Mesendoderm (in vitro differentiated cells): Measurements from ENCODE around the gene RASGRF1.
"Not testable (repeated sequence)": the region's sequence is repeated elsewhere in the genome, so short reads cannot be mapped to it uniquely, and the experiment has no call there.

Experiments
- DNase-seq: peaks from one replicate; pipeline ENCODE4 v3.0.0; 2013
- H2AK5ac ChIP-seq: 2 replicates; pipeline ENCODE4 v1.6.1; 2013; ENCODE audit warnings: low read length, inconsistent platforms
- H2BK120ac ChIP-seq: 2 replicates; pipeline ENCODE4 v1.6.1; 2013; ENCODE audit warnings: low read depth, mild to moderate bottlenecking, low read length, moderate library complexity, mixed read lengths
- H2BK15ac ChIP-seq: replicated peaks from 2 replicates; pipeline ENCODE4 v1.6.1; 2013; ENCODE audit warnings: low read depth, mild to moderate bottlenecking, moderate library complexity
- H2BK5ac ChIP-seq: 2 replicates; pipeline ENCODE4 v1.6.1; 2013; ENCODE audit warnings: low read length, inconsistent platforms
- H3K18ac ChIP-seq: 2 replicates; pipeline ENCODE4 v1.6.1; 2013; ENCODE audit warnings: mild to moderate bottlenecking, low read length, mixed read lengths
- H3K23ac ChIP-seq: one replicate; pipeline ENCODE4 v1.6.1; 2013; ENCODE audit warnings: low read length
- H3K27ac ChIP-seq: 2 replicates; pipeline ENCODE4 v1.5.1; 2013; ENCODE audit warnings: low read depth, mild to moderate bottlenecking, inconsistent platforms, low read length, moderate library complexity
- H3K27me3 ChIP-seq: 2 replicates; pipeline ENCODE4 v1.6.1; 2013; ENCODE audit warnings: low read length, control low read depth, mild to moderate bottlenecking, inconsistent platforms; ENCODE audit not compliant: insufficient read depth, poor library complexity
- H3K36me3 ChIP-seq: 2 replicates; pipeline ENCODE4 v1.6.1; 2013; ENCODE audit warnings: low read length, inconsistent platforms; ENCODE audit not compliant: control insufficient read depth, insufficient read depth
- H3K4ac ChIP-seq: one replicate; pipeline ENCODE4 v1.6.1; 2013; ENCODE audit warnings: low read depth, mild to moderate bottlenecking, low read length, moderate library complexity
- H3K4me1 ChIP-seq: 2 replicates; pipeline ENCODE4 v1.6.1; 2013; ENCODE audit warnings: low read depth, low read length, inconsistent platforms; ENCODE audit not compliant: control insufficient read depth
- H3K4me2 ChIP-seq: 2 replicates; pipeline ENCODE4 v1.6.1; 2013; ENCODE audit warnings: low read length
- H3K4me3 ChIP-seq: 2 replicates; pipeline ENCODE4 v1.5.1; 2013; ENCODE audit warnings: mild to moderate bottlenecking, low read length
- H3K56ac ChIP-seq: one replicate; pipeline ENCODE4 v1.6.1; 2013; ENCODE audit warnings: low read length
- H3K79me1 ChIP-seq: 2 replicates; pipeline ENCODE4 v1.6.1; 2013; ENCODE audit warnings: low read length, inconsistent platforms
- H3K79me2 ChIP-seq: 2 replicates; pipeline ENCODE4 v1.6.1; 2013; ENCODE audit warnings: mild to moderate bottlenecking, low read length; ENCODE audit not compliant: control insufficient read depth, insufficient read depth
- H3K9ac ChIP-seq: 2 replicates; pipeline ENCODE4 v1.6.1; 2013; ENCODE audit warnings: low read length, inconsistent platforms
- H4K5ac ChIP-seq: one replicate; pipeline ENCODE4 v1.6.1; 2013; ENCODE audit warnings: low read length
- H4K8ac ChIP-seq: one replicate; pipeline ENCODE4 v1.6.1; 2013; ENCODE audit warnings: low read depth, mild to moderate bottlenecking, control low read depth, low read length, moderate library complexity
- WGBS: extraction: QIAGEN DNeasy Blood & Tissue Kit; methylation state at CpG from one replicate; pipeline ENCODE4 v1.1.7; 2013; ENCODE audit warnings: low lambda C conversion rate, missing lambda C conversion rate; ENCODE audit not compliant: insufficient coverage; ENCODE audit errors: extremely low coverage; 5-methylcytosine and 5-hydroxymethylcytosine counted together

The RASGRF1 gene

GRCh38 chr15:79111404-79111803 is 20.8 kb upstream of the RASGRF1 start:
- not testable (repeated sequence) for H3K27me3 ChIP-seq, H4K5ac ChIP-seq, H4K8ac ChIP-seq, H3K4me2 ChIP-seq, H3K4me3 ChIP-seq, DNase-seq, H2BK15ac ChIP-seq, H3K9ac ChIP-seq, H3K18ac ChIP-seq, H3K27ac ChIP-seq, H3K56ac ChIP-seq, H3K36me3 ChIP-seq, H2BK120ac ChIP-seq, H3K23ac ChIP-seq, H3K79me1 ChIP-seq, H3K4ac ChIP-seq, H2BK5ac ChIP-seq, H3K79me2 ChIP-seq, H2AK5ac ChIP-seq, H3K4me1 ChIP-seq

DNA sequence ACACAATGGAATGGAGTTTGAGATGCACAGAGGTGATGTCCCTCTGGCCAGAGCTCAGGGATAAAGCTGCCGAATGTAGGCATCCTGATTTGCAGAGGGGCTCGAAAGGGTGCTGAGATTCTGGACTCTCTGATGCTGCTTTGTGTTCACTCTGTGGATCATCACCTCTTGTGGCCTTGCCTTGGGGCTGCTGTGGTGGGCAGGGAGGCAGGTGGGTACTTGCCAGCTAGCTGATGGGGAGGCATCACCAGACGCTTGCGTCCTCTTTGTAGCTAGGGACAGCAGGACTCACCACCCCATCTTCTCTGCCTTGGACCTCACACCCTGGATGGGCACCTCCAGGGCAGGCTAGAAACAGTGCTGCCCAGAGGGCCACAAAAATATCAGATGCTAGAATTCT is 14.6 kb upstream of the RASGRF1 start:
- H4K8ac ChIP-seq, result no peak overlapping the region
- no peak overlapping the region for H3K4me2 ChIP-seq
- H3K4ac ChIP-seq, result no peak overlapping the region
- WGBS, result no CpG with 5 or more reads among the region's 4 CpGs
- no peak overlapping the region for H4K5ac ChIP-seq
- no peaks in the 10 kb centered on the region for H3K36me3 ChIP-seq
- H3K4me1 ChIP-seq, result no peaks in the 10 kb centered on the region
- no peaks in the 10 kb centered on the region for H3K79me2 ChIP-seq
- no peak for DNase-seq
- no peak overlapping the region for H2BK15ac ChIP-seq
- H3K4me3 ChIP-seq, result no peak overlapping the region
- no peak overlapping the region for H2BK5ac ChIP-seq
- H3K27me3 ChIP-seq, result no peaks in the 10 kb centered on the region
- H3K27ac ChIP-seq, result no peak overlapping the region
- no peaks in the 10 kb centered on the region for H3K79me1 ChIP-seq
- H3K18ac ChIP-seq, result no peak overlapping the region
- no peak overlapping the region for H3K56ac ChIP-seq
- no peak overlapping the region for H3K9ac ChIP-seq
- H2AK5ac ChIP-seq, result no peak overlapping the region
- H2BK120ac ChIP-seq, result no peak overlapping the region
- H3K23ac ChIP-seq, result no peak overlapping the region

DNA sequence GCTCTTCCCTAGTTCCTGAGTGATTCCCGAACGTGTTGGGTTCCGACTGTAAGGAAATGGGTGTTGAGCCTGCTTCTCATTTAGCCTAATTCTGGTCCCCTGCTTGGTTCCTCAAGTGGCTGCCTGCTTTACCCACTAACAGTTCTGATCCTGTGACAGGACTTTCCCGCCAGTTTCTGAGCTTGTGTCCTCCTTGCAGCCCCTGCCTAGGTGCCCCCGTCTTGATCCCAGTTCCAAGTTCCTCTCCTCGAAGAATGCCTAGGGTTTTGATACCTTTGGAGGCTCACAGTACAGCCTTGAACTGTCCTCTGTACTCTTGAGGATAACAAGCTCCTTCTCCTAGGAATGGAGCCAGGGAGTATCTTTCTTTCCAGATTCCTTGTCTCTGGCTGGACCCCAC is 12.0 kb upstream of the RASGRF1 start:
- H2BK15ac ChIP-seq, result no peak overlapping the region
- H3K56ac ChIP-seq, result no peak overlapping the region
- H3K79me1 ChIP-seq, result no peaks in the 10 kb centered on the region
- H3K9ac ChIP-seq, result no peak overlapping the region
- no peak overlapping the region for H2BK120ac ChIP-seq
- no peak overlapping the region for H2BK5ac ChIP-seq
- no peak overlapping the region for H3K4me2 ChIP-seq
- H2AK5ac ChIP-seq, result no peak overlapping the region
- H3K4me3 ChIP-seq, result no peak overlapping the region
- H4K5ac ChIP-seq, result no peak overlapping the region
- no peak overlapping the region for H3K4ac ChIP-seq
- no peaks in the 10 kb centered on the region for H3K36me3 ChIP-seq
- H3K23ac ChIP-seq, result no peak overlapping the region
- H3K27me3 ChIP-seq, result no peaks in the 10 kb centered on the region
- no peak for DNase-seq
- H3K18ac ChIP-seq, result no peak overlapping the region
- no peaks in the 10 kb centered on the region for H3K79me2 ChIP-seq
- H4K8ac ChIP-seq, result no peak overlapping the region
- no CpG with 5 or more reads among the region's 6 CpGs for WGBS
- no peaks in the 10 kb centered on the region for H3K4me1 ChIP-seq
- no peak overlapping the region for H3K27ac ChIP-seq

GRCh38 chr15:79101866-79102581 is 11.4 kb upstream of the RASGRF1 start:
- Histone ChIP-seq H4K8ac (no peak overlapping the region), H3K4me1 (no peaks in the 10 kb centered on the region), H3K56ac (no peak overlapping the region), H3K36me3 (no peaks in the 10 kb centered on the region), H3K4me3 (no peak overlapping the region), H2BK5ac (no peak overlapping the region), H3K4ac (no peak overlapping the region), H3K9ac (no peak overlapping the region), H3K27me3 (no peaks in the 10 kb centered on the region), H3K27ac (no peak overlapping the region), H3K23ac (no peak overlapping the region), H3K18ac (no peak overlapping the region), H3K4me2 (no peak overlapping the region), H2BK120ac (no peak overlapping the region), H4K5ac (no peak overlapping the region), H3K79me1 (no peaks in the 10 kb centered on the region), H3K79me2 (no peaks in the 10 kb centered on the region), H2BK15ac (no peak overlapping the region), H2AK5ac (no peak overlapping the region)
- no peak for DNase-seq
- WGBS, result no CpG with 5 or more reads among the region's 12 CpGs

DNA sequence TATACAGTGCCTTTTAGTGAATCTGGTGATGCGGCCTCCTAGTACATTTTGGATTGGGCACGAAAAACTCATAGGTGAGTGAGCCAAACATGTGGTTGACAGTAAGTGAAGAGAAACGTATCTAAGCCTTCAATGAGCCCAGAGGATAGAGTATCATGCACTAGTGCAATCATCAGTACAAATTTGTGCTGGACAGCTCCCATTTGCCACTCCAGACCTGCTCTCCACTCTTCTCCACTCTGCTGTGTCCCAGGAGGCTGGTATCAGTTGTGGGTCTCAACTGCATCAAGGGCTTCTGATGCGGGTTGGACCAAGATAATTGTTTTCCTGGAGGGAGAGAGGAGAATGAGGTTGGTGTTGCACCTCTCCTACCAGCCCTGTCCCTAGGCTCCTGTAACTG is 9.1 kb upstream of the RASGRF1 start:
- Histone ChIP-seq H3K56ac (no peak overlapping the region), H3K4me2 (no peak overlapping the region), H3K23ac (no peak overlapping the region), H4K8ac (no peak overlapping the region), H2BK5ac (no peak overlapping the region), H3K79me2 (no peaks in the 10 kb centered on the region), H3K36me3 (no peaks in the 10 kb centered on the region), H4K5ac (no peak overlapping the region), H3K4ac (no peak overlapping the region), H2AK5ac (no peak overlapping the region), H3K4me3 (no peak overlapping the region), H3K79me1 (no peaks in the 10 kb centered on the region), H3K27ac (no peak overlapping the region), H3K9ac (no peak overlapping the region), H2BK15ac (no peak overlapping the region), H3K27me3 (peaks cover 2% of the 10 kb centered on the region), H2BK120ac (no peak overlapping the region), H3K4me1 (no peaks in the 10 kb centered on the region), H3K18ac (no peak overlapping the region)
- no peak for DNase-seq
- no CpG with 5 or more reads among the region's 4 CpGs for WGBS

DNA sequence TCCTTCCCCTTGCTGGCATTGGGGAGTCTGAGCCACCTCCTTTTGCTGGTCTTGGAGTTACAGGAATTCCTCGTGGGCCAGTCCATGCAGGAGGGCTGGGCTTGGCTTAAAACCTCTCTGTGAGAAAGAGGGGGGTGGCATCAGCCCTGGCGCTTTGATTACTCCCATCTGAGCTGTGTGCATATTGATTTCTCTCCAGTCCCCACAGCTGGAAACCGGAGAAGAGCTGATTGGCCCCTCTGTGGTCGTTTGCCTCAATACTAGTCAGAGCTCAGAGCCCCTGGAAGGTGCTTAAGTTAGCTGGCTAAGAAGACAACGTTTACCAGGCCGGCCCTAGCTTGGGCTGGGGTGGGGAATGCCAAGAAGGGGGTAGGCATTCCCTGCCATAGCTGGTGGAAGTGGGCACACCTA is 4.0 kb upstream of the RASGRF1 start:
- Histone ChIP-seq H4K8ac (no peak overlapping the region), H3K79me1 (no peaks in the 10 kb centered on the region), H3K9ac (no peak overlapping the region), H3K23ac (no peak overlapping the region), H2BK5ac (no peak overlapping the region), H3K27me3 (peaks cover 24% of the 10 kb centered on the region), H3K27ac (no peak overlapping the region), H3K18ac (no peak overlapping the region), H3K79me2 (no peaks in the 10 kb centered on the region), H2BK120ac (no peak overlapping the region), H3K56ac (no peak overlapping the region), H2BK15ac (no peak overlapping the region), H3K4ac (no peak overlapping the region), H3K36me3 (no peaks in the 10 kb centered on the region), H3K4me3 (no peak overlapping the region), H3K4me1 (no peaks in the 10 kb centered on the region), H4K5ac (no peak overlapping the region), H3K4me2 (no peak overlapping the region), H2AK5ac (no peak overlapping the region)
- no CpG with 5 or more reads among the region's 6 CpGs for WGBS
- DNase-seq, result no peak
